Urothelium cell line (cell line): Measurements from ENCODE around the gene TNRC6B.
"Not testable (repeated sequence)": the region's sequence is repeated elsewhere in the genome, so short reads cannot be mapped to it uniquely, and the experiment has no call there.

Experiments
- DNase-seq: peaks from one replicate; pipeline ENCODE4 v3.0.0; 2011; ENCODE audit warnings: low spot score, mixed read lengths
- FAIRE-seq: peaks from 2 replicates; lab custom pipeline; 2011; peaks lifted over from hg19 to GRCh38; lab: Jason Lieb, UNC

The TNRC6B gene, protein sequence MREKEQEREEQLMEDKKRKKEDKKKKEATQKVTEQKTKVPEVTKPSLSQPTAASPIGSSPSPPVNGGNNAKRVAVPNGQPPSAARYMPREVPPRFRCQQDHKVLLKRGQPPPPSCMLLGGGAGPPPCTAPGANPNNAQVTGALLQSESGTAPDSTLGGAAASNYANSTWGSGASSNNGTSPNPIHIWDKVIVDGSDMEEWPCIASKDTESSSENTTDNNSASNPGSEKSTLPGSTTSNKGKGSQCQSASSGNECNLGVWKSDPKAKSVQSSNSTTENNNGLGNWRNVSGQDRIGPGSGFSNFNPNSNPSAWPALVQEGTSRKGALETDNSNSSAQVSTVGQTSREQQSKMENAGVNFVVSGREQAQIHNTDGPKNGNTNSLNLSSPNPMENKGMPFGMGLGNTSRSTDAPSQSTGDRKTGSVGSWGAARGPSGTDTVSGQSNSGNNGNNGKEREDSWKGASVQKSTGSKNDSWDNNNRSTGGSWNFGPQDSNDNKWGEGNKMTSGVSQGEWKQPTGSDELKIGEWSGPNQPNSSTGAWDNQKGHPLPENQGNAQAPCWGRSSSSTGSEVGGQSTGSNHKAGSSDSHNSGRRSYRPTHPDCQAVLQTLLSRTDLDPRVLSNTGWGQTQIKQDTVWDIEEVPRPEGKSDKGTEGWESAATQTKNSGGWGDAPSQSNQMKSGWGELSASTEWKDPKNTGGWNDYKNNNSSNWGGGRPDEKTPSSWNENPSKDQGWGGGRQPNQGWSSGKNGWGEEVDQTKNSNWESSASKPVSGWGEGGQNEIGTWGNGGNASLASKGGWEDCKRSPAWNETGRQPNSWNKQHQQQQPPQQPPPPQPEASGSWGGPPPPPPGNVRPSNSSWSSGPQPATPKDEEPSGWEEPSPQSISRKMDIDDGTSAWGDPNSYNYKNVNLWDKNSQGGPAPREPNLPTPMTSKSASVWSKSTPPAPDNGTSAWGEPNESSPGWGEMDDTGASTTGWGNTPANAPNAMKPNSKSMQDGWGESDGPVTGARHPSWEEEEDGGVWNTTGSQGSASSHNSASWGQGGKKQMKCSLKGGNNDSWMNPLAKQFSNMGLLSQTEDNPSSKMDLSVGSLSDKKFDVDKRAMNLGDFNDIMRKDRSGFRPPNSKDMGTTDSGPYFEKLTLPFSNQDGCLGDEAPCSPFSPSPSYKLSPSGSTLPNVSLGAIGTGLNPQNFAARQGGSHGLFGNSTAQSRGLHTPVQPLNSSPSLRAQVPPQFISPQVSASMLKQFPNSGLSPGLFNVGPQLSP (N-terminal part only)

DNA sequence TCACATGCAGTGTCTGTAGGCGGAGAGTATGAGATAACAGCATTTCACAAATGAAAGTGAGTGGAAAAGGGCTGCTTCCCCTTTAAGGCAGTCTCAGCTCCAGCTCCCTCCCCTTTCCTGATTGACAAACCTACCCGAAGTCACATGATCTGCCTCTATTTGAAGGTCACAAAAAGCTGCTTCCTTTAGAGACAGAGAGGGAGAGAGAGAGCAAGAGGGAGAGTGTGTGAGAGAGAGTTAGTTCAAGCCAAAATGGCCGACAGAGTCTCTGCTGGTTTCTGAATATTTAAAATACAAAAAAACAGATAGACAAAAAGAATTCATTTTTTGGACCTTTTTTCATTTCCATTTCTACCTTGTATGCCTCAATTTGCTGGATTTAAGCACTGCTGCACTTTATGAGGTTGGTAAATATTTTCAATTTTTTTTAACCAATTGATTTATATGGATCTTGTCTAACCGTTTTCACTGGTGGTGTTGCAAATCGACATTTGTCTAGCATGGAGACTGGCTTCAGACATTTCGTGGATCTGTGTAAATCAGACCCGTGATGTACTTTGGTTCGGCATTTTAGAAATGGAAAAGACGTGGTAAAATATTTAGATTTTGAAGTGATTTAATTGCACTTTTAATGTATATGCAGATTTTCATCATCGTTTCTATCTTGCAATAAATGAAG, at the start of gene TNRC6B:
Gene TNRC6B (plus strand): TSS at position 188 of the 679 bp plus-strand sequence. CDS start 211 bp downstream, at position 399.
- FAIRE-seq: no peak

DNA sequence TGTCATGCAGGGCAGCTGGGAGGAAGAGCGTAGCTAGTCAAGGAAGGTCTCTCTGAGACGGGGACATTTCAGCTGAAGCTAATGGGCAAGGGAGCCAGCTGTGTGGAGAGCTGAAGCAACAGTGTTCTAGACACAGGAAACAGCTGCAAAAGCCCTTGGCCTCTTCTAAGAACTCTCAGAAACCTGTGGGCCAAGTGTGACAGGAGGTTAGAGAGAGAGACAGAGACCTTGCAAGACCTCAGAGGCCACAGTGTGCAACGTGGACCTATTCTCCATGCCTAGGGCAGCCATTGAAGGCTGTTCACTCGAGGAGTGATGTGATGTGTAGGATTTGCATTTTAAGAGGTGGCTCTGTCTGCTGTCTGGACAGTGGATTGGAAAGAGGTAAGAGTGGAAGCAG, 48.7 kb upstream of the TNRC6B start:
- FAIRE-seq: no peak
- DNase-seq: no peak

More for the DNA sequence above, at the start of gene TNRC6B:
- peak; percentile 90 for DNase-seq

DNA sequence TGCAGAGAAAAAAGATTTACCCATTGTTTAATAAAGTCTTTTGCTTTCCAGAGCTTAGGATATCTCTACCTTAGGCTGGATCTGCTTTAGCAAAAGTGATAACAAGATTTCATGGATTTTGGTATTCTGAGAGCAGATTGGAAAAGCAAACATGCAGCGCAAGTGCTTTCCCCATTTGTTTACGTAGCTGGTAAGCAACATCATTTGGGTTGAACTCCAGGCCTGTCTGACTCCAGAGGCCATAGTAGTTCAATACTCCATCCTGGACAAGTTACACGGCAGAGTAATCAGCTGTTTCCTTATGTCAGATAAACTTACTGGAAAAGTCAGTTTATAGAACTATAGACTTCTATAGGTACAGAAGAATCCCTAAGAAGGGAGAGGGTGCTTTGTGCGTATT, 40.6 kb upstream of the TNRC6B start:
- no peak for FAIRE-seq

DNA sequence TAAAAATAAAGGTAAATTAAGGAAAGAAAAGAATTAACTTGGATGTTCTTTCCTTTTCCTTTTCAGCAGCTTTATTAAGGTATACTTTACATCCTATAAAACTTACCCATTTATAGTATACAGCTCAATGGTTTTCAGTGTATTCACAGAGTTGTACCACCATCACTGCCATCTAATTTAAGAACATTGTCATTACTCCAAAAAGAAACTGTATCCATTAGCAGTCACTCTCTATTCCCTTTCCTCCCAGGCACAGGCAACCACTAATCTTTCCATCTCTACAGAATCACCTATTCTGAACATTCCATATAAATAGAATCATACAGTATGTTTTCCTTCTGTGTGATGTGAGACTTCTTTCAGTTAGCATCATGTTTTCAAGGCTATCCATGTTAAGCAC, 38.9 kb upstream of the TNRC6B start:
- DNase-seq: no peak
- FAIRE-seq: no peak

More for the DNA sequence above, 40.6 kb upstream of the TNRC6B start:
- DNase-seq: no peak

DNA sequence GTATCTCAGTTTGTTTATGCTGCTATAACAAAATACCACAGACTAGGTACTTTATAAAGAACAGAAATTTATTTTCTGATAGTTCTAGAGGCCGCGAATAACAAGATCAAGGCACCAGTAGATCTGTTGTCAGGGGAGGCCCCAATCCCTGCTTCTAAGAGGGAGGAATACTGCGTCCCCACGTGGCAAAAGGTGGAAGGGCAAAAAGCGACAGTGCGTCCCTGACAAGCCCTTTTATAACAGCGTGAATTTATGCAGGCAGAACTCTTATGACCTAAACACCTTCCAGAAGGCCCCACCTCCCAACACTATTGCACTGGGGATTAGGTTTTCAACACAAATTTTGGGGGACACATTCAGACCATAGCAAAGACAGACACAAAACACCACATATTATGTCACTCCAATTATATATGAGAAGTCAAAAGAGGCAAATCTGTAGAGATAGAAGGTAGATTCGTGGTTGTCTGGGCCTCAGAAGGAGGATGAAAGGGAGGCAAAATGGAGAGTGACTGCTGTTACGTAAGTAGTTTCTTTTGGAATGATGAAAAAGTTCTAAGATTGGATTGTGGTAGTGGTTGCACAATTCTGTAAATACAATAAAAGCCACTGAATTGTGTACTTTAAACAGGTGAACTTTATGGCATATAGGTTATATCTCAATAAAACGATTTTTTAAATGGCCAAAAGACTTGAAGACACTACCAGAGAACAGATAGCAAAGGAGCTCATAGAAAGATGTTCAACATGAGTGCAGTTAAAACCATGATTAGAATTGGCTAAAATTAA, 30.1 kb upstream of the TNRC6B start:
- no peak for DNase-seq
- FAIRE-seq: no peak

DNA sequence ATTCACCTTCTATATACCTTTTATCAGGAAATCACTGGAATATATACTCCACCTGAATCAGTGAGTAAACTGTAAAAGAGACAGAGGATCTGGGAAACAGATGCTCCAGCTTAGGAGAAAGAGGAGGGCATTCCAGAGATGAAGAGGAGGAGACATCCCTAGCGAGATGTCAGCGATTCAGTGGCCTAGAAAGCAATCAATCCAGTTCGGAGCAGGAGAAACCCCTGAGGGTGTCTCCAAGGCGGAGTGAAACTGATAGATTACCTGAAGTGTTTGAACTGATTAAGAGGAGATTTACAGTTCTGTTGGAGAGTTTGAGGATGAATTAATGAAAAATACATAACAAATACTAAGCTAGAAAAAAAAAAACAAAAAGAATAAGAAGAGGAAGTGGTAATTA, 24.5 kb upstream of the TNRC6B start:
- FAIRE-seq (no peak), DNase-seq (no peak)

DNA sequence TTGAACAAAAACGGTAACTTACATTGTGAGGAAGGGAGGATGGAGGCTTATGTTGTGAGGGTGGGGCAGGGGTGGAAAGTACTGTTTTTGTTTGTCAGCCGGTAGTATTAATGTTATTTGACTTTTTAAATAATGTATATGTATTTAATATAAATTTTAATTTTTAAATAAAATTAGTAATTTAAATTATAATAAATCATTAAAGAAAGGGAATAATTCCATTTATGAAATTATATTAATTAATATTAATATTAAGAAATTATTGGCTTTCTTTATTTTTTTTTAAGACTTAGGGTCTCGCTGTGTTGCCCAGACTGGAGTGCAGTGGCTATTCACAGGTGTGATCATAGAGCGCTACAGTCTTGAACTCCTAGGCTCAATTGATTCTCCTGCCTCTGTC, 24.0 kb upstream of the TNRC6B start:
- DNase-seq (no peak), FAIRE-seq (no peak)

DNA sequence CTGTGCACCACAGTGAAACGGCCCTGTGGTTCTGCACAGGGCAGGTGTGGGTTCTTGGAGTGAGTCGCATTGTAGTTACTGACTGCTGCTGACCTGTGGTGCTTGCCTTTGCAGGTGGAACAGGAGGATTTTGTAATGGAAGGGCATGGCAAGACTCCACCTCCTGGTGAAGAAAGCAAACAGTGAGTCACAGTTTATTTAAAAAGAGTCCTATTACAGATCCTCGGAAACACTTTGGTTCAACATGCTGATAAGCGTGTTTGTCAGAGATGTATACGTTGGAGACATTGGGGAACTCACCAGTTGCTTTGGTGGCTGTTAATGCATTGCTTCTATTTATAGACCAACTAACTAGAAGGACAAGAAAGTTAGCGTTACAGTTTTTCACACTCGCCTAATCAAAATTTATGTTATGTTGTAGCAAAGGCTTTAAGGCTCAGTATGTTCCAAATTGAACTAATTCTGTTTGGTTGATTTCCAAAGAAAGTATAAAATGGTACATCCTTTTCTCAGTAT, 21.7 kb upstream of the TNRC6B start:
- FAIRE-seq (peak; percentile 23), DNase-seq (peak; percentile 67)

DNA sequence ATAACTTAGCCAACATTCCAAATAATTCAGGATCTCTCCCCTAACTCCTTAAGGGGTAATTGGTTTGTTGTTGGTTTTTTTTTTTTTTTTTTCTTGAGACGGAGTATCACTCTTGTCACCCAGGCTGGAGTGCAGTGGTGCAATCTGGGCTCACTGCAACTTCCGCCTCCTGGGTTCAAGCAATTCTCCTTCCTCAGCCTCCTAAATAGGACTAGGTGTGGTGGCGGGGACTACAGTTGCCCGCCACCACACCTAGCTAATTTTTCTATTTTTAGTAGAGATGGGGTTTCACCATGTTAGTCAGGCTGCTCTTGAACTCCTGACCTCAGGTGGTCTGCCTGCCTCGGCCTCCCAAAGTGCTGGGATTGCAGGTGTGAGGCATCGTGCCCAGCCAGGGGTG, 21.0 kb upstream of the TNRC6B start:
- not testable (repeated sequence) for FAIRE-seq

DNA sequence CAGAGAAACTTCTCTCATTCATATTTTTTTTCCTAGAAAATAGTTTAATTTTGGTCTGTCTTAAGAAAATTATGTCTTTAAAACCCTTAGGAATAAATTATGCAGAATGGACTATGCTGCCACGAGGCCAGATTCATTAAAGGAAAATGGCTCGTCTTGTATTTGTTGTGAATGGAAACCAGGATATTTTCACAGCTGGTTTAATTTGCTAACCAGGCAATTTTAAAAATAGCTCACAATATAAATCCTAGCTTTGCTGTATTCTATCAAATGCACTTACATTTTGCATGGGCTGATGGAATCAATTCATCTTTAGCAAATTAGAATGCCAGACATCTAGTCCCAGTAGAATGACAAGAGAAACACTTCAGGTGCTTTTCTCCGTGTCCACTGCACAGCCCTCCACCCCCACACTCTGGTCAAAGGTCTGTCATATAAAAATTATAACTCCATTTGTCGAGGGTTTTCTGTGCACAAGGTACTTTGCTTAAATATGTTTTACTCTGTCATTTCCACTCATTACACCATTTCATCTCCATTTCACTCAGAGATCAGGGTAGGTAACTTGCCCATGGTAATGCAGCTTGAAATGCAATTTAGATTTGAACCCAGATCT, 20.3 kb upstream of the TNRC6B start:
- FAIRE-seq (no peak), DNase-seq (no peak)

More for the DNA sequence above, 21.0 kb upstream of the TNRC6B start:
- DNase-seq: not testable (repeated sequence)

DNA sequence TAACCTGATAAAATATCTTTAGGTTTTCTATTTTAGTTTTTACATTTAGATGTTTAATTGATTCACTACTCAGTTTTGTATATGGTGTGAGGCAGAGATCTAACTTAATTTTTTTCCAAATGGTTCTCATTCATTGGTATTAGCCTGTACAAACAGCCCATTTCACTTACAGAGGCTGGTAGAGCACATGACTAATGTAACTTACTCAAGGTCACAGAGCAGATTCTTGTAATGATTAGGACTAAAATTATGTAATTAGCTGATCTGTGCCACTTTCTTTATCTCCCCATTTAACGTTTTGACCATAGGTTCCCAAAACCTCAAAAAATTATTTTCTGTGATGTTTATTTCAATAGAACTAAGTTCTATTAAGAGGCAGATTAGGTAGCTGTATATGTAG, 16.5 kb upstream of the TNRC6B start:
- no peak for FAIRE-seq
- no peak for DNase-seq

DNA sequence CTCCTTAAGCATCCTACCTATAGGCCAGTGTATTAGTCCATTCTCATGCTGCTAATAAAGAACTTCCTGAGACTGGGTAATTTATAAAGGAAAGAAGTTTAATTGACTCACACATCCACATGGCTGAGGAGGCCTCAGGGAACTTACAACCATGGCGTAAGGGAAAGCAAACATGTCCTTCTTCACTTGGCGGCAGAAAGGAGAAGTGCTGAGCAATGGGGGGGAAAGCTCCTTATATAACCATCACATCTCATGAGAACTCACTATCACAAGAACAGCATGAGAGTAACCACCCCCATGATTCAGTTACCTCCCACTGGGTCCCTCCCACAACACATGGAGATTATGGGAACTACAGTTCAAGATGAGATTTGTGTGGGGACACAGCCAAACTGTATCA, 12.2 kb upstream of the TNRC6B start:
- DNase-seq, FAIRE-seq: not testable (repeated sequence)

DNA sequence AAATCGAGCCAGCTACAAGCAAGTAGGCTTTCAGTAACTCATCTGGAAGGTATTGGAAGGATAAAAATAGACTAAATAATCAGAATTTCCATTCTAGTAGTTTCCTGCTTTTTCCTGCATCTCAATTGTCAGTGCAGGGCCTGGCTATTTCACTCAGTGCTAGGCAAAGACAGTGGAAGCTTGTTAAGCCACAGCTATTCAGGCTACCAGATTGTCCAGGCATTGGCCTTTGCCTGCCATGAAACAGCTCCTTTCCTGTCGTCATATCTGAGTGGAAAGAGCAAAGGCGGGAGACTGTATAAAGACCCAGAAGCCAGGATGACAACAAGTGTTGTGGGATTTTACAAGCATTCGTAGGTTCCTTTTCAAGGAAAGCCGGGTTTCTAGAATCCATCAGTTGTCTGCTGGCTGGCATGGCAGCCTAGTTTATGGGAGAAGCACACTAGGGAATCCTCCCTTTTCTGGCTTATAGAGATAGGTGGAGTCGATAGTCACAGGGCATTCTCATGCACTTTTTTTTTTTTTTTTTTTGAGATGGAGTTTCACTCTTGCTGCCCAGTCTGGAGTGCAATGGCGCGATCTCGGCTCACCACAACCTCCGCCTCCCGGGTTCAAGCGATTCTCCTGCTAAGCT, 2.0 kb upstream of the TNRC6B start:
- no peak for DNase-seq
- FAIRE-seq: no peak

DNA sequence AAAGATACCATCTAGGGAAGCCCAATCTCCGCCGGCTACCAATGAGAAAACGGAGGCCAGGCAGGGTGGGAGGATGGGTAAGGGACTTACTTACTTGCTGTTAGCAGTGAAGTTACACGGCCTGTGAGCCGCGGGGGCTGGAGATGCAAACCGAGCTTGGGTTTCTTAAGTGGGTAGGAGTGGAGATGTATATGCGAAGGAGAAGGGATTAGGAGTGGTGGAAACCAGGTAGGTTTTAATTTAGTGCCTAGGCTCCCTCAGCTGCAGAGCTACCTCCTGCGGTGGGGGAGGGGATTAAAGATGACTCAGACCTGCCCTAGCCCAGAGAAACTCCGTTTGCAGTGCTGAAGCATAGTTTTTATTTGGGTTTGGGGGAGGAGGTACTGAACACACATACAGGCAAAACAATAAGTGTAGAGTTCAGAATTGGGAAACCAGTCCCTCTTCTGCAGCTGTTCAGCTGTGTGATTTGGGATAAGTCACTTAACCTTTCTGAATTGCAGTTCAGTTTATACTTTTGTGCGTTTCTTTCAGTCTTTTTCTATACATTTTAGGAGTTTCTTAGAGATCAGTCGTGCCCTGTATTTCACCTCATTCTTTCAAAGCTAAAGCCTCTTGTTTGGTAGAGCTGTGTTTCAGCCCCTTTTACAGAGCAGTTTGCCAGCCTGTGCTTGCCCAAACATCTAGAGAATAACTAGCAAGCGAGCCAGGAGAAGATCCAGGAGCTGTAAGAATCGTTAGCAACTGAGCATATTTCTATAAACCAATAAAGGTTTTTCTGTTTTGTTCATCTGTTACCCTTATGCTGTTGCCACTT, 596 bp upstream of the TNRC6B start:
- FAIRE-seq: no peak
- peak; percentile 68 for DNase-seq

DNA sequence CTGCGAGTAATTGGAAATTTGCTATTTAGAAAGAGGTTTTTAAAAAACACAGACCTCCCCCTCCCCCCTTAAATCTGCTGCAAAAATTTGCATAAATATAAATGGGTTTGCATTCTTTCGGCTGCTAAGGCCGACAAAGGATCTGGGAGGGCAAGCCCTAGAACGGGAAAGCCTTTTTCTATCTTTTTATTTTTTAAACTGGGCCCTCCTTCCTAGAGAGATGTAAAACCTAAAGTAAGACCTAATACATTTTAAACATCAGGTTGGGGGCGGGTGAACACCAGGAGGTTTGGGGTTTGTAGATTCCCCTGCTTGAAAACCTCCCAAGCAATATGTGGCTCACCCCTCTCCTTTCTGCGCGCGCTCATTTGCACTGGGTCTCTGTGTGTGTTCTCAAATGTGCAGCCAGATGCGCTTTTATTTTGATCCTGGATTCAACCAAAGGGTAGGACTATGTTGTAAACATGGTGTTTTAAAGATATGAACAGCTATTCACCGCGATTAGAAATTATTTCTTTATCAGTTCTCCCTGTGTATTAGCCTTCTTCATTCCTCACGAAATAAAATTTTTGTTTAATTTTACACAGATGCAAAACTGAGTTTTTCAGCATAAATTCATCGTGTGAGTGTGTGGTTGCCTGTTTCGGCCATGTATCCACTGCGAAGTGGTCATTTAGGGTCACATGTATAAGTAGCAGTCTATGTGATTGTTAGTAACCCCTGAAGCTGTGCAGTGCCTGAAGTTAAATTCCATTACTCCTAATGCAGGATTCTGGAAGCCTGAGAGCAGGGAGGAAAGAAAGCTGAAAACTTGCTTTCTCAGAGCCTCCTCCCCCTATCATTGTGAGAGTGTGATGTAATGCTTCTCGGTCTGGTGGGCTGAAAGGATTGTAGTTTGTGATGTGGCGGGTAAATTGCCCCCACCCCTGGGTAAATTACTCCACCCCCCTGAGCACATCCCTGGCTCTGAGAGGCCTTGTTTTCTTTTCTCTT, 988 bp downstream of the TNRC6B start:
- DNase-seq: peak; percentile 16

DNA sequence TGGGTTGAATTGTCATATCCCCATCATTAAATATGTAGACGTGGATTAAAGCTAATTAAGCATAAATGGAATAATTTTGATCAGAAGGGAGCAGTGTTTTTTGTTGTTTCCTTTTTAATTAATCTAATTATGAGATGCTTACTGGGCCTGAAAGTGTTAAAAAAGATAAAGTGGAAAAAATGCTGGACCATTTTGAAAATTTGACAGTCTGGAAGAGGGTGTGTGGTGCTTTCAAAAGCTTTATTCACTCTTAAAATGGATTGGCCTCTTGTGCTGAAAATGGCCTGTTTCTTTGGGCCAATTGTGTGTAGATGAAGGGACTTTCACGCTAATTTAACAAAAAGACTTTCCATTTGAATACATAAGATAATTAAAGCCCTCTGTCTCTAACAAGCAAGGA, 1.8 kb downstream of the TNRC6B start:
- FAIRE-seq: no peak

More for the DNA sequence above, 988 bp downstream of the TNRC6B start:
- no peak for FAIRE-seq

More for the DNA sequence above, 1.8 kb downstream of the TNRC6B start:
- DNase-seq: no peak
